ENCODE measurements around the gene KLF8.

The KLF8 gene

DNA sequence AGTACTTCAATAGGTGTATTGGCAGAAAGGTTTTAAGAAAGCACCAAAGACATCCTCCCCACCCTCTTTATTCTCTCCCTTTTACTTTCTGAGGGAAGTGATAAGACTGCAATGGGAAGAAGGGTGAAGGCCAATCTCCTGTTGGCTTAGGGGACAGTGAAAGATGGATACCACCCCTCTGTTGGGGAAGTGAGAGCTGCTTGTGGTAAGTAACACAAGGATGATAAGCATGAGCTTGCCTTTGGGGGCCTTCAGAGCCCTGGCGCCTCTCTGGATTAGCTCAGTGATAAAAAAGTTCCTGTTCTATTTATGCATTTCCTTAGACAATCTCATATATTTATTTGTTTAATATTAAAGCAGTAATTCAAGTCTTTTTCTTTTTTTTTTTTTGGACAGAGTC lies 5.2 kb upstream of the KLF8 start:
- no peak for DNase-seq (ENCODE audit: low read depth)
- TF ChIP-seq, protein P1, sequence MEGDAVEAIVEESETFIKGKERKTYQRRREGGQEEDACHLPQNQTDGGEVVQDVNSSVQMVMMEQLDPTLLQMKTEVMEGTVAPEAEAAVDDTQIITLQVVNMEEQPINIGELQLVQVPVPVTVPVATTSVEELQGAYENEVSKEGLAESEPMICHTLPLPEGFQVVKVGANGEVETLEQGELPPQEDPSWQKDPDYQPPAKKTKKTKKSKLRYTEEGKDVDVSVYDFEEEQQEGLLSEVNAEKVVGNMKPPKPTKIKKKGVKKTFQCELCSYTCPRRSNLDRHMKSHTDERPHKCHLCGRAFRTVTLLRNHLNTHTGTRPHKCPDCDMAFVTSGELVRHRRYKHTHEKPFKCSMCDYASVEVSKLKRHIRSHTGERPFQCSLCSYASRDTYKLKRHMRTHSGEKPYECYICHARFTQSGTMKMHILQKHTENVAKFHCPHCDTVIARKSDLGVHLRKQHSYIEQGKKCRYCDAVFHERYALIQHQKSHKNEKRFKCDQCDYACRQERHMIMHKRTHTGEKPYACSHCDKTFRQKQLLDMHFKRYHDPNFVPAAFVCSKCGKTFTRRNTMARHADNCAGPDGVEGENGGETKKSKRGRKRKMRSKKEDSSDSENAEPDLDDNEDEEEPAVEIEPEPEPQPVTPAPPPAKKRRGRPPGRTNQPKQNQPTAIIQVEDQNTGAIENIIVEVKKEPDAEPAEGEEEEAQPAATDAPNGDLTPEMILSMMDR (conservative IDR thresholded peaks at IDR 0.05; ENCODE audit: control insufficient read depth, insufficient read depth, low read depth, low read length) = no peak
- H3K4me3 ChIP-seq (ENCODE audit: control insufficient read depth, low read depth, low read length) = no peak overlapping the region

DNA sequence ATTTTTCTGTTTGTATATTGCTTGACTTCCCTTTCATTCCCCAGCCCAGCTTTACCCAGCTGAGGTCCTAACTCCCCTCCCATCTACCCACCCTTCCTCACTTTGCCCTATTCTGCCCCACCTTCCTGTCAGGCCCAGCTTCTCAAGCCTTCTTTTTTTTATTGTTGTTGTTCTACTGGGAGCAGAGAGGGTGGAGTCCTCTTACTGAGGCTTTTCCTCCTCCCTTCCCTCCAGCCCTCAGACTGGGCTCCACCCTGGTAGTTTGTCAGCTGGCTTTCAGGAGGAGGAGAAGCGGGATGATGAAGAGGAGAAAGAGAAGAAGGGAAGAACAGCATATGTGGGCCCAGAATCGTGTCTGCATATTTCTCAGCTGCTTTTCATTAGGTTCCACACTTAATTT lies 3.2 kb upstream of the KLF8 start:
- DNase-seq (ENCODE audit: low read depth) = peak; percentile 4
- TF ChIP-seq, protein P1 (conservative IDR thresholded peaks at IDR 0.05; ENCODE audit: control insufficient read depth, insufficient read depth, low read depth, low read length) = no peak
- no peak overlapping the region for H3K4me3 ChIP-seq (ENCODE audit: control insufficient read depth, low read depth, low read length)

DNA sequence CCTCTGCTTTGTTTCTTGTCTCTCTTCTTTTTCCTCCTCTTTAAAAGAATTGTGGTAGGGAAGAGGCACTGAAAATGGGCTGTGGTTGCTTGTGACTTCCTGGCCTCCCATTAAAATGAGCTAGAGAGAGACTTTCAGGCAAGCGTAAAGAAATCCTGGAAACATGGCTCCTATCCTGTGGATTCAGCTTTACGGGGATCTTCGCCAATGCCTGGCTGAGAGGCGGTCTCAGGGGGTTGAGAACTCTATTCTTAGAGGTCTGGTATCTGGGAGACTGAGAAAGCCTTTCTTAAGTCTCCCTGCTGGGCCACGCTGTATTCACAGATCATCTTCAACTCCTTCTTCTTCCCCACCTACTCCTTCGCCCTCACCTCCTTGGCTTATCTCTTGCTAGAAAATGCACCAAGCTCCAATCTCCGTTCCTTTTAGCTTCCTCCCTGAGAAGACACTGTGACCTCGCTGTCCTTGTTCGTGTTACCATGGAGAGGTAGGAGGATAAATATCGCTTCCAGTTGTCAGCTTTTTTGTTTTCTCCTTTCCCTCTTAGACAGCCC lies 542 bp upstream of the KLF8 start:
- H3K4me3 ChIP-seq (ENCODE audit: control insufficient read depth, low read depth, low read length) = no peak overlapping the region
- TF ChIP-seq, protein P1 (conservative IDR thresholded peaks at IDR 0.05; ENCODE audit: control insufficient read depth, insufficient read depth, low read depth, low read length) = no peak
- no peak for DNase-seq (ENCODE audit: low read depth)

DNA sequence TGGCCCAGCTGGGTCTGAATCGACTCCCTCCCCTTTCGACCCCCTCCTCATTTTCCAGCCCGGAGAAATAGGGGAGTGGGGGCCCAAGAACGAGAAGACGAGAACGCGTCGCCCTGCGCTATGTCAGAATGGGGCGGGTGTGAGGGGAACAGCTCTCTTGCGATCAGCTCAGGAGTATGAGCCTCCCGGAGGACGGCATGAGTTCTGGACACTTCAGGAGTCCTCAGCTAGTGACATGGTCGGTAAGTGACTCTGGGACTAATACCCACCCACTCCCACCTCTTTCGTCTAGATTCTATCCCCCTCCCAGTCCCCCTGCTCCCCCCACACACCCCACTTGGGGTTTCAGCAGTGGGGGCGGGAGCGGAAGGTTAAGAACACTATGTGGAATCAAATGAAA lies 944 bp downstream of the KLF8 start:
- peak overlapping the region; percentile 46 for H3K4me3 ChIP-seq (ENCODE audit: control insufficient read depth, low read depth, low read length)
- TF ChIP-seq, protein P1 (conservative IDR thresholded peaks at IDR 0.05; ENCODE audit: control insufficient read depth, insufficient read depth, low read depth, low read length) = no peak
- DNase-seq (ENCODE audit: low read depth) = peak; percentile 3

DNA sequence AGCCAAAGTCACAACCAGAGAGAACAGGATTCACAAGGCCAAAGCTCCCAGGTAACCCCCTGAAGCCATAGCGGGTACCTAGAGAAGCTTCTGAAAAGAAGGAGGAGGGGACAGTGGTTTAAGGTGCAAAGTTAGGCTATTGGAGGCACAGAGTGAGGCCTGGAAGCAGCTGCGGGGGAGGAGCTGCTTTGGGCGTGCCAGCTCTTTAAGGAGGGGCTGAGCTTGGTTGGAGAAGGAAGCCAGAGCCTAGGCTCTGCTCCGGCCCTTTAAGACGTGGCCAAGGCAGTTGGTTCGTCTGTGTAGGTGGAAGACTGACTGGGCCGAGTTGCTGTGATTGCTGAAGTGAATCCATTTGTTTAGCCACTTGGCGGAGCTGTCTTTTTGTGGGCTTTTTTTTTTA lies 1.5 kb downstream of the KLF8 start:
- TF ChIP-seq, protein P1 (conservative IDR thresholded peaks at IDR 0.05; ENCODE audit: control insufficient read depth, insufficient read depth, low read depth, low read length) = no peak
- peak overlapping the region; percentile 46 for H3K4me3 ChIP-seq (ENCODE audit: control insufficient read depth, low read depth, low read length)
- DNase-seq (ENCODE audit: low read depth) = peak; percentile 80

DNA sequence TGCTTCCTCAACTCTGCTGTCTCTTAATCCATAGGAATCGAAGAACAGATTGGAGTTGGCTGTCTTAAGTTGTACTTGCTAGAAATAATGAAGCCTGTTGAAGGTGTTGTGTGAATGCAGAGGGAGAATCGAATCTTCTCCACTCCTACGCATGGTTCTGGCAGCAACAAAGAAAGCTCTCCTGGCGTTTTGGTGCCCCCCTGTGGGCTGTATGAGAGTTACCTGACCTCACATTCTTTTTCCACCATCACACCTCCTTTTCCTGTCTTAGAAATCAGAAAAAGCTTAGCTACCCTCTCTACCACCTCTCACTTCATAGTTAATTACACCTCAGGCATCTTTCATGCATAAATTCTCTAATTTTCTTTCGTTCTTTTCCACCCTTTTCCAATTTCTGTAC lies 16.3 kb downstream of the KLF8 start:
- TF ChIP-seq, protein P1 (conservative IDR thresholded peaks at IDR 0.05; ENCODE audit: control insufficient read depth, insufficient read depth, low read depth, low read length) = peak; percentile 79
- DNase-seq (ENCODE audit: low read depth) = peak; percentile 54
- no peak overlapping the region for H3K4me3 ChIP-seq (ENCODE audit: control insufficient read depth, low read depth, low read length)

Data from fibroblast of mammary gland (primary cell).